SK-N-SH treated with all-trans-retinoic acid at 6 μM for 48 hours (cell line): ENCODE data around the gene PIP4K2C.

Experiments used
- ATAC-seq: fragments of 200-7000 bp; cut with Tn5 transposase; 3 replicates; pipeline ENCODE4 v1.9.1; 2020; ENCODE audit warnings: mild to moderate bottlenecking, moderate library complexity
- ARNTL ChIP-seq: fragments of 450-650 bp; formaldehyde crosslinking; IDR thresholded peaks from 2 replicates; pipeline ENCODE4 v1.5.0; 2020; ENCODE audit warnings: low read depth, mild to moderate bottlenecking, moderate library complexity, borderline replicate concordance
- BACH2 ChIP-seq: fragments of 250-450 bp; sonication (Bioruptor Pico); IDR thresholded peaks from 2 replicates; pipeline ENCODE4 v1.9.0; 2021; ENCODE audit warnings: mild to moderate bottlenecking, borderline replicate concordance
- CREB5 ChIP-seq: fragments of 250-450 bp; sonication (Bioruptor Pico); IDR thresholded peaks from 2 replicates; pipeline ENCODE4 v1.5.1; 2020; ENCODE audit warnings: low read depth, mild to moderate bottlenecking, moderate library complexity
- CSDC2 ChIP-seq: fragments of 250-450 bp; sonication (Bioruptor Pico); IDR thresholded peaks from 2 replicates; pipeline ENCODE4 v1.5.0; 2020; ENCODE audit warnings: mild to moderate bottlenecking, moderate library complexity
- CSRNP3 ChIP-seq: fragments of 250-450 bp; sonication (Bioruptor Pico); IDR thresholded peaks from 2 replicates; pipeline ENCODE4 v1.5.1; 2021; ENCODE audit warnings: mild to moderate bottlenecking, moderate library complexity
- ESRRG ChIP-seq: fragments of 250-450 bp; sonication (Bioruptor Pico); IDR thresholded peaks from 2 replicates; pipeline ENCODE4 v1.6.1; 2021; ENCODE audit warnings: mild to moderate bottlenecking
- ISL1 ChIP-seq: fragments of 250-450 bp; sonication (Bioruptor Pico); IDR thresholded peaks from 2 replicates; pipeline ENCODE4 v2.1.2; 2022; ENCODE audit warnings: mild to moderate bottlenecking, moderate library complexity
- OSR1 ChIP-seq: fragments of 250-450 bp; sonication (Bioruptor Pico); IDR thresholded peaks from 2 replicates; pipeline ENCODE4 v1.8.0; 2022; ENCODE audit warnings: moderate library complexity, mild to moderate bottlenecking, inconsistent platforms
- PATZ1 ChIP-seq: fragments of 250-450 bp; sonication (Bioruptor Pico); IDR thresholded peaks from 2 replicates; pipeline ENCODE4 v1.8.0; 2020; ENCODE audit warnings: mild to moderate bottlenecking, moderate library complexity, borderline replicate concordance
- PPARA ChIP-seq: fragments of 250-450 bp; sonication (Bioruptor Pico); IDR thresholded peaks from 2 replicates; pipeline ENCODE4 v1.5.0; 2020; ENCODE audit warnings: mild to moderate bottlenecking, borderline replicate concordance
- RARB ChIP-seq: fragments of 250-450 bp; sonication (Bioruptor Pico); IDR thresholded peaks from 2 replicates; pipeline ENCODE4 v1.8.0; 2021; ENCODE audit warnings: mild to moderate bottlenecking, moderate library complexity
- SNAI2 ChIP-seq: fragments of 250-450 bp; sonication (Bioruptor Pico); IDR thresholded peaks from 2 replicates; pipeline ENCODE4 v1.5.0; 2020; ENCODE audit warnings: mild to moderate bottlenecking, moderate library complexity
- TCF4 ChIP-seq: fragments of 250-450 bp; sonication (Bioruptor Pico); IDR thresholded peaks from 2 replicates; pipeline ENCODE4 v1.8.0; 2021; ENCODE audit warnings: mild to moderate bottlenecking, moderate library complexity, borderline replicate concordance
- TOX ChIP-seq: fragments of 250-450 bp; sonication (Bioruptor Pico); IDR thresholded peaks from 2 replicates; pipeline ENCODE4 v1.8.0; 2021; ENCODE audit warnings: mild to moderate bottlenecking, moderate library complexity, borderline replicate concordance
- TSHZ2 ChIP-seq: fragments of 250-450 bp; sonication (Bioruptor Pico); IDR thresholded peaks from 2 replicates; pipeline ENCODE4 v1.5.0; 2020; ENCODE audit warnings: mild to moderate bottlenecking, moderate library complexity
- ZFP3 ChIP-seq: fragments of 250-450 bp; sonication (Bioruptor Pico); IDR thresholded peaks from 2 replicates; pipeline ENCODE4 v1.5.0; 2020; ENCODE audit warnings: mild to moderate bottlenecking, moderate library complexity
- ZFP30 ChIP-seq: fragments of 450-650 bp; formaldehyde crosslinking; IDR thresholded peaks from 2 replicates; pipeline ENCODE4 v1.5.0; 2022; ENCODE audit warnings: mild to moderate bottlenecking, moderate library complexity
- ZNF565 ChIP-seq: fragments of 450-650 bp; formaldehyde crosslinking; conservative IDR thresholded peaks from 2 replicates; pipeline ENCODE4 v1.5.0; 2020; ENCODE audit warnings: low read depth, mild to moderate bottlenecking, moderate library complexity
- ZNF8 ChIP-seq: fragments of 450-650 bp; formaldehyde crosslinking; IDR thresholded peaks from 2 replicates; pipeline ENCODE4 v1.5.0; 2020; ENCODE audit warnings: mild to moderate bottlenecking, moderate library complexity
- TF ChIP-seq, protein P1 (sequence below): fragments of 250-450 bp; sonication (Bioruptor Pico); IDR thresholded peaks from 2 replicates; pipeline ENCODE4 v1.8.0; 2021; ENCODE audit warnings: low read depth, mild to moderate bottlenecking, moderate library complexity, borderline replicate concordance

PIP4K2C gene

GRCh38 chr12:57637364-57637763 is 46.4 kb downstream of the PIP4K2C start (continued):
- no peak for TF ChIP-seq PATZ1 (CRISPR knock-in tag)

DNA sequence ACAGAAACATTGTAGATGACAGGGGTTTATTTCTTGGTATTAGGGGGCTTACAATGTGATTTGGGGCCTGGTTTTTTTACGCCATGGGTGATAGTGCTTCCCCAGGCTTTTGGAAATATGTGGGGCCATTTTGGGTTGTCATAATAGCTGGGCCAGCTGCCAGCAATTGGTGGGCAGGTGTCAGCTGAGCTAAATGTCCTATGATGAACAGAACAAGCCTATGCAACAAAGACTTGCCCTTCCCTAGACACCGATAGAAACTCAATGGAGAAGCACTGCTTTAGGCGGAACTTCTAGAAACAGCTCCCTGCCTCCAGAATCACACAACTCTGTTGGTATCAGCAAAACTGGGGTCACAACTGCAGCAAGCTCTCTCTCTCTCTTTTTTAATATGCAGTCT is 47.1 kb downstream of the PIP4K2C start:
- ATAC-seq = no peak
- TF ChIP-seq ESRRG (CRISPR knock-in tag) = no peak
- TF ChIP-seq ZFP30 (CRISPR knock-in tag) = no peak
- TF ChIP-seq SNAI2 (CRISPR knock-in tag) = no peak
- TF ChIP-seq CSDC2 (CRISPR knock-in tag) = no peak
- TF ChIP-seq ZNF8 (CRISPR knock-in tag) = no peak
- TF ChIP-seq CREB5 (CRISPR knock-in tag) = no peak
- TF ChIP-seq OSR1 (CRISPR knock-in tag) = no peak
- no peak for TF ChIP-seq PPARA
- TF ChIP-seq RARB (CRISPR knock-in tag) = no peak
- TF ChIP-seq BACH2 (CRISPR knock-in tag) = no peak
- TF ChIP-seq ARNTL (CRISPR knock-in tag) = no peak
- TF ChIP-seq PATZ1 (CRISPR knock-in tag) = no peak
- TF ChIP-seq ZNF565 (CRISPR knock-in tag) = no peak
- TF ChIP-seq ZFP3 = no peak
- no peak for TF ChIP-seq CSRNP3 (CRISPR knock-in tag)
- no peak for TF ChIP-seq TCF4 (CRISPR knock-in tag)
- TF ChIP-seq TSHZ2 = no peak
- TF ChIP-seq ISL1 (CRISPR knock-in tag) = no peak
- TF ChIP-seq, protein P1, sequence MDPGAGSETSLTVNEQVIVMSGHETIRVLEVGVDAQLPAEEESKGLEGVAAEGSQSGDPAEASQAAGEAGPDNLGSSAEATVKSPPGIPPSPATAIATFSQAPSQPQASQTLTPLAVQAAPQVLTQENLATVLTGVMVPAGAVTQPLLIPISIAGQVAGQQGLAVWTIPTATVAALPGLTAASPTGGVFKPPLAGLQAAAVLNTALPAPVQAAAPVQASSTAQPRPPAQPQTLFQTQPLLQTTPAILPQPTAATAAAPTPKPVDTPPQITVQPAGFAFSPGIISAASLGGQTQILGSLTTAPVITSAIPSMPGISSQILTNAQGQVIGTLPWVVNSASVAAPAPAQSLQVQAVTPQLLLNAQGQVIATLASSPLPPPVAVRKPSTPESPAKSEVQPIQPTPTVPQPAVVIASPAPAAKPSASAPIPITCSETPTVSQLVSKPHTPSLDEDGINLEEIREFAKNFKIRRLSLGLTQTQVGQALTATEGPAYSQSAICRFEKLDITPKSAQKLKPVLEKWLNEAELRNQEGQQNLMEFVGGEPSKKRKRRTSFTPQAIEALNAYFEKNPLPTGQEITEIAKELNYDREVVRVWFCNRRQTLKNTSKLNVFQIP (CRISPR knock-in tag) = no peak
- no peak for TF ChIP-seq TOX
